Naive B cell (primary cell): ENCODE results near the gene ATP8B1. TPM values are rescaled to one million over a fixed set of nuclear protein-coding genes. Genes with fewer than 3 reads are reported as not detected.

Experiments used
- ATAC-seq, 2 donors: fragments of 150-1000 bp; cut with Tn5 transposase; 2 replicates each; pipeline ENCODE4 v1.10.0; 2021; ENCODE audit warnings: low read depth in 2 of 2, mild to moderate bottlenecking in 2 of 2, moderate library complexity in 2 of 2
- DNase-seq: peaks from one replicate; pipeline ENCODE4 v3.0.0; 2022
- H3K27ac Mint-ChIP-seq, 6 donors: one replicate each; pipeline ENCODE4 v1.8.0; 2020 to 2022; ENCODE audit warnings: mild to moderate bottlenecking in 6 of 6, mixed read lengths in 6 of 6, moderate library complexity in 5 of 6, inconsistent platforms in 2 of 6
- H3K27me3 Mint-ChIP-seq, 3 donors: one replicate each; pipeline ENCODE4 v1.8.0; 2021 to 2022; ENCODE audit warnings: mixed read lengths in 3 of 3, mild to moderate bottlenecking in 1 of 3
- H3K36me3 Mint-ChIP-seq, 2 donors: one replicate each; pipeline ENCODE4 v1.8.0; 2020 to 2022; ENCODE audit warnings: mixed read lengths in 2 of 2, inconsistent platforms in 1 of 2, mild to moderate bottlenecking in 1 of 2
- H3K4me1 Mint-ChIP-seq, 3 donors: one replicate each; pipeline ENCODE4 v1.8.0; 2020 to 2022; ENCODE audit warnings: mixed read lengths in 3 of 3, inconsistent platforms in 1 of 3, mild to moderate bottlenecking in 1 of 3, moderate library complexity in 1 of 3
- H3K4me3 Mint-ChIP-seq, 8 donors: one replicate each; pipeline ENCODE4 v1.8.0; 2020 to 2022; ENCODE audit warnings: mild to moderate bottlenecking in 8 of 8, mixed read lengths in 8 of 8, moderate library complexity in 8 of 8, inconsistent platforms in 2 of 8
- H3K9me3 Mint-ChIP-seq, 7 donors: one replicate each; pipeline ENCODE4 v1.8.0; 2020 to 2022; ENCODE audit warnings: mixed read lengths in 7 of 7, mild to moderate bottlenecking in 5 of 7, inconsistent platforms in 2 of 7, moderate library complexity in 1 of 7
- polyA plus RNA-seq, 6 donors: library from polyadenylated mRNA; unstranded; fragments of 300-500 nt; fragmentation: Illumina TruSeq; gene quantifications; one replicate each; pipeline ENCODE4 v1.2.3, GENCODE V29; 2021; ENCODE audit warnings: low read depth in 6 of 6

The ATP8B1 gene
- polyA plus RNA-seq, 6 donors from 2014 or later, result 0.04 to 1.1 (median 0.37) TPM; not detected in 1

DNA sequence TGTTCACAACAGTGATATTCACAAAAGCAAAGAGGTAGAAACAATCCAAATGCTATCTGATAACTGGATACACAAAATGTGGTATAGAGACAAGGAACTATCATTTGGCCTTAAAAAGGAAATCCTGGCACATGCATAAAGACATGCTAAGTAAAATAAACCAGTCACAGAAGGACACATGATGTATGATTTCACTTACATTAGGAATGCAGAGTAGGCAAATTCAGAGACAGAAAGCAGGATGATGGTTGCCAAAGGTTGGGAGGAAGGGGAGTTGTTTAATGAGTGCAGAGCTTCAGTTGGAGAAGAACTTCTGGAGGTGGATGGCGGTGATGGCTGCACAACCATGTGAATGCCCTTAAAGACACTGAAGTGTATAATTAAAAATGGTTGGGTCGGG lies 38.1 kb downstream of the ATP8B1 start:
- Mint-ChIP-seq H3K9me3 (peaks cover 0 to 5% (median 0%) of the 10 kb centered on the region in 7 donors), H3K4me3 (no peak overlapping the region), H3K27ac (no peak overlapping the region), H3K4me1 (peaks cover 10 to 17% (median 10%) of the 10 kb centered on the region in 3 donors), H3K36me3 (peaks cover 5 to 22% of the 10 kb centered on the region in 2 donors), H3K27me3 (no peaks in the 10 kb centered on the region)
- ATAC-seq (no peak), DNase-seq (no peak)

DNA sequence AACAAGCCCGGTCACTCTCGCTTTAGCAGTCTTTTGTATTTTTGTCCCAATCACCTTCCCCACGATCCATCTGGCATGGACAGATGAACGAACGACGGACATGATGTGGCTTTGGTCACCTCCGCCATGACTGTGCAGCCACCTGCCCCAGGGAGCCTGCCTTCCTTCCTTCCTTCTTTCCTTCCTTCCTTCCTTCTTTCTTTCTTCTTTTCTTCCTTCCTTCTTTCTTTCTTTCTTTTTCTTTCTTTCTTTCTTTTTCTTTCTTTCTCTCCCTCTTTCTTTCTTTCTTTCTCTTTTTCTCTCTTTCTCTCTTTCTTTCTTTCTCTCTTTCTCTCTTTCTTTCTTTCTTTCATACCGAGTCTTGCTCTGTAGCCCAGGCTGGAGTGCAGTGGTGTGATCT lies 39.0 kb downstream of the ATP8B1 start:
- H3K27me3 Mint-ChIP-seq, result no peaks in the 10 kb centered on the region
- H3K4me1 Mint-ChIP-seq, result peaks cover 10 to 14% (median 10%) of the 10 kb centered on the region in 3 donors
- H3K9me3 Mint-ChIP-seq, result peaks cover 0 to 5% (median 0%) of the 10 kb centered on the region in 7 donors
- peak overlapping the region in 1 of 6 donors; percentile 97 for H3K27ac Mint-ChIP-seq
- H3K4me3 Mint-ChIP-seq, result peak overlapping the region in 1 of 8 donors; percentile 29
- DNase-seq (no peak), ATAC-seq (no peak)
- H3K36me3 Mint-ChIP-seq, result peaks cover 5 to 22% of the 10 kb centered on the region in 2 donors

DNA sequence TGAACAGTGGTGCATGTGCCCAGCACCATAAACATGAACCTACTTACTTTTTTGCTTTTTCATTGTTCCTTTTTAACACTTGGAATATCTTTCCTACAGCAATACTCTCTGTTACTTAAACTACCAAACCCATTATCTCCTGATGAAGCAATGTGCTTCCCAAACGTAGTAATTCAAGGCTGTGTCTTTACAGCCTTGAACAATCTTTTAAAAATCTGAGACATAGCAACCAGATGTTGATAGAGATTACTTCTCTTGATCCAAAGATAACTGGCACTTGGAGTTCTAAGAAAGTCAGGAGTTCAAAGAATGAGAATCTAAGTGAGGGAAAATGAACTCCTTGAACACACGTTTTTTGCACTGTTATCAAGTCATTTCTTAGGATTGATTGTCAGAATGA lies 40.4 kb downstream of the ATP8B1 start:
- no peak overlapping the region for H3K27ac Mint-ChIP-seq
- ATAC-seq (no peak), DNase-seq (no peak)
- H3K36me3 Mint-ChIP-seq, result peaks cover 5 to 22% of the 10 kb centered on the region in 2 donors
- H3K4me1 Mint-ChIP-seq, result peaks cover 10 to 12% (median 10%) of the 10 kb centered on the region in 3 donors
- no peak overlapping the region for H3K4me3 Mint-ChIP-seq
- peaks cover 0 to 5% (median 0%) of the 10 kb centered on the region in 7 donors for H3K9me3 Mint-ChIP-seq
- H3K27me3 Mint-ChIP-seq, result no peaks in the 10 kb centered on the region

DNA sequence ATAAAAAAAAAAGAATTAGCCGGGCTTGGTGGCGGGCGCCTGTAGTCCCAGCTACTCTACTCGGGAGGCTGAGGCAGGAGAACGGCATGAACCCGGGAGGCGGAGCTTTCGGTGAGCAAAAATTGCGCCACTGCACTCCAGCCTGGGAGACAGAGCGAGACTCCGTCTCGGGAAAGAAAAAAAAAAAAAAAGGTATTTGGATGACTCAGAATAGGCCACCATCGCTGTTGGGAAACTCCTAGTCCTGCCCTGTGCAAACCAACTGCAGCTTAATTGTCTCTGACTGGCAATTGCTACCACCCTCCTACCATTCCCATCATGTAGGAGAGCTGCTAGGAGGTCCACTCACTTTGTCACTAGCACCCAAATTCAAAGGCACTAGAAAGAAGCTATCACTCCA lies 43.5 kb downstream of the ATP8B1 start:
- peaks cover 6 to 16% (median 12%) of the 10 kb centered on the region in 3 donors for H3K4me1 Mint-ChIP-seq
- H3K27me3 Mint-ChIP-seq, result no peaks in the 10 kb centered on the region
- H3K9me3 Mint-ChIP-seq, result peaks cover 0 to 5% (median 0%) of the 10 kb centered on the region in 7 donors
- DNase-seq (no peak), ATAC-seq (no peak)
- H3K36me3 Mint-ChIP-seq, result peaks cover 0 to 9% of the 10 kb centered on the region in 2 donors
- H3K27ac Mint-ChIP-seq, result no peak overlapping the region
- H3K4me3 Mint-ChIP-seq, result no peak overlapping the region

DNA sequence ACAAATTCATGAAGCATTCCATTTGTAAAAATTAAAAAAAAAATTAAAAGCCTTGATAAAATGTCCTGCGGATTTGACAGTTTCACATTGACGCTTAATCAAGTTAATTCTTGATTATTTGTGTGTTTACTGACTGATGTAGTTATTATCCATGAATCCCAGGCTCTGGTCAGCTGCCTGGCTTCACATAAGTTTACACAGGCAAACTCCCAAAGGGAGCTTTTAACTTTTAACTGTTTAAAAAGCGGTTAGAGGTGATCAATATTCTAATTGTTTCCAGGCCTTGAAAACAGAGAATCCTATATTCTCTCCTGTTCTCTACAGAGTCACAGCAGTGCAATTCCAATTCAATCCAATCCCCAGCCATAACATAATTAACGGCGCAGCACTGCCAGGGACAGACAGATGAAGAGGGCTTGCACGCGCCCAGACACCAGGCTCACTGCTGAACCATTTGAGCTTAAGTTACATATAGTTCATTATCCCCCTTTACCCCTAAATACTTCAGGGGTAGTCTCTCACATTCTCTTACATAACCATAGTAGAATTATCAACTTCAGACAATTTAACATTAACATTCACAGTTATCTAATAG lies 47.5 kb downstream of the ATP8B1 start:
- H3K4me3 Mint-ChIP-seq, result no peak overlapping the region
- no peaks in the 10 kb centered on the region for H3K27me3 Mint-ChIP-seq
- DNase-seq (no peak), ATAC-seq (no peak)
- H3K4me1 Mint-ChIP-seq, result peaks cover 7 to 21% (median 10%) of the 10 kb centered on the region in 3 donors
- H3K9me3 Mint-ChIP-seq, result no peaks in the 10 kb centered on the region
- H3K36me3 Mint-ChIP-seq, result no peaks in the 10 kb centered on the region
- peak overlapping the region in 1 of 6 donors; percentile 66 for H3K27ac Mint-ChIP-seq

DNA sequence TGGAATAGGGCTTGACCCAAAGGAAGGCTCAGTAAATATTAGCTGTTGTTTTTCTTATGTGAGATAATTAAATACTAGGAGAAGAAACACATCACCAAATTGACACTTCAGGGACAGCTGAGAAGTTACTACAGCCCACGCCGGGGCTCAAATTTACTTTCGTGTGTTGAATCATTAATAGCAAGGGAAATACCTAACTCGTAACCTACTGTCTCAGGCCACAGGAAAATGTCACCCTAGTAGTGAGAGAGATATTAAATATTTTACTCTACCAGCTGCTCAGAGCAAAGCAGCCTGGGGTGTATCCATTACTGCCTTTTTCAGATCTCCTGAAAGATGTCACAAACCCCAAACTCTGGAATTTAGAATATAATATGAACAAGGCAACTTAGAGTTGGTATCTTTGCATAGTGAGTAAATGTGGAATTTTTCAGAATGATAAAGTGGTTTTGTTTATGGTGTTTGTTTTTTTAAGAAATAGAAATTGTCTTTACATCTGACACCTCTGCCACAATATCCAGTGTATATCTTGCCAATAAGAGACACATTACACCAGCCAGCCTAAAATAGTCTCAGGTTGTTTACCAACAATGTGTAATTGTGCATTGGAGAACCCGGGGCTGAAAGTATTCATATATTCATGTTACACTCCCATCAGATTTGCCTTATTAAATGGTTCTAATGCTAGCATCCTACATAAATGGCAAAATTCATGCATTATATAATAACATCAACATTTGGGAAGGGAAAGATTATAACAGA lies 48.4 kb downstream of the ATP8B1 start:
- peaks cover 7 to 21% (median 10%) of the 10 kb centered on the region in 3 donors for H3K4me1 Mint-ChIP-seq
- no peaks in the 10 kb centered on the region for H3K36me3 Mint-ChIP-seq
- H3K9me3 Mint-ChIP-seq, result no peaks in the 10 kb centered on the region
- ATAC-seq (no peak), DNase-seq (no peak)
- H3K27ac Mint-ChIP-seq, result no peak overlapping the region
- H3K27me3 Mint-ChIP-seq, result no peaks in the 10 kb centered on the region
- H3K4me3 Mint-ChIP-seq, result no peak overlapping the region

DNA sequence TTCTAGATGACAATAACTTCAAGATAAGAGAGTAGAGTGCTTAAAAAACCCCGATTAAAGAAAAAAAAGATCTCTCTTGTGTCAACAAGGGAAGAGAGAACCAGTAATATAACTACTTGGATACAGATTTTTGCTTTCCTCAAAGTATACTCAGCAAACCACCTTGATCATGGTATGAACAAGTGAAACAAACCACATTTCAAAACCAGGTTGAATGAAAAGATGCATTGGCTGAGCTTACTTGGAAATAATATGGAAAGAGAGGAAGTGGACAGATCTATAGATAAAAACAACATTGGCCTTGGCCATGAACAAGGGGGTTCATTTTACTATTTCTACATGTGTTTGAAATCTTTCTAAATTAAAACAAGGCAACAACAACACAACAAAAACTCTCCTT lies 50.1 kb downstream of the ATP8B1 start:
- no peak for ATAC-seq
- Mint-ChIP-seq H3K4me3 (no peak overlapping the region), H3K27me3 (no peaks in the 10 kb centered on the region), H3K4me1 (peaks cover 18 to 37% (median 26%) of the 10 kb centered on the region in 3 donors), H3K36me3 (no peaks in the 10 kb centered on the region), H3K9me3 (no peaks in the 10 kb centered on the region), H3K27ac (no peak overlapping the region)
- DNase-seq, result no peak

DNA sequence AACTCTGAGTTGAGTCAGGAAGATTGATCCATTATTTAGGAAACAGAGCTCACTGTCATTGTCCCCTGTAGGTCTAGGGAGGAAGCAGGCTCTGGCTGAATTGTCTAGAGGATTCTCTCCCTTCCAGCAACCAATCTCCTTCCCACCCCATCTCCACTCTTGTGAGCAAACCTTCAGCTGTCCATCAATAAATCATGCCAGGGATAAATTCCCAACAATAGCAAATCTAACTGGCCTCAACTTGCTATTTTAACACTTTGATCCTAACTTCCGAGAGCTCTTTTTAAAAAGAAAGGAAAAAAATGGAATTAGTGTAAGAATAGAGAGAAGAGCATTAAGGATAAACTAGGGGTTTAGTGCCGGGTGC lies 53.5 kb downstream of the ATP8B1 start:
- Mint-ChIP-seq H3K4me1 (peaks cover 21 to 43% (median 41%) of the 10 kb centered on the region in 3 donors), H3K9me3 (no peaks in the 10 kb centered on the region), H3K36me3 (no peaks in the 10 kb centered on the region), H3K27me3 (no peaks in the 10 kb centered on the region), H3K27ac (peak overlapping the region in 1 of 6 donors; percentile 3), H3K4me3 (no peak overlapping the region)
- DNase-seq (no peak), ATAC-seq (no peak)

DNA sequence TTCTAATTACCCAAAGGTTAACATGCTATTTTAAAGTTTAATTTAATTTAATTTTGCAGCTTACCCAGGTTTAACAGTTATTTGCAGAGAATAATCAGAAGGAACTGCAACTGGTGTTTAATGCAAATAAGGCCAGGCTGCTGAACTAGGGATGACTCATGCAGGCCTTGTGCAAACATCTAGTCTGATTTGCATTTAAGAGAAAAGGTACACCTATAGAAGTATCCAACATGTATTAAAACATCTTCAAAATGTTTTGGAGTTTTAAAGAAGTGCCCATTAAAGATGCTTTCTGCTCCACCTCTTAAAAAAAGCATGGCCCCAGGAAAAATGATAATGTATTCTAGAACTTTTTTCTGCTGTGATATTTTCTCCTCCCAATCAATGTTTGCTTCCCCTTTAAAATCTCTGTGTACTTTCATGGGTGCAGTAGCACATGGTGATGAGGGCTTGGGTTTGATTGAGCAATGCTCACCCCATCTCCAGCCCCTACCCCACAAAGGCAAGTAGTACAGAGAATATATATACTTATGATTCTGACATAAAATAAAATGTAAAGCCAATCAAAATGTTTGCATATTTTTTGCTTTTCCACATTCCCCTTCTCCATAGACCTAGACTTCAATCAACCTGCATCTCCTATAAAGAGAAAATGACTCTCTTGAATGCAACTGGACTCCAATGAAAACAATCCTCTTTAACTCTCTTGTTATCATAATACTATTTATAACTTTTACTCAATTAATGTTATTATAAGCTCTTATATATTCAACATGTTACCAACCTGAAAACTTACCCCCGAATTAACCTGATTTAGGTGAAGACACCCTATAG lies 54.1 kb downstream of the ATP8B1 start:
- Mint-ChIP-seq H3K27ac (peak overlapping the region in 2 of 6 donors; percentile 45 to 49), H3K27me3 (no peaks in the 10 kb centered on the region), H3K4me3 (peak overlapping the region in 3 of 8 donors; percentile 4 to 35 (median 16)), H3K4me1 (peaks cover 21 to 45% (median 41%) of the 10 kb centered on the region in 3 donors), H3K36me3 (no peaks in the 10 kb centered on the region), H3K9me3 (no peaks in the 10 kb centered on the region)
- DNase-seq (peak; percentile 4), ATAC-seq (peak; percentile 63 to 75)

DNA sequence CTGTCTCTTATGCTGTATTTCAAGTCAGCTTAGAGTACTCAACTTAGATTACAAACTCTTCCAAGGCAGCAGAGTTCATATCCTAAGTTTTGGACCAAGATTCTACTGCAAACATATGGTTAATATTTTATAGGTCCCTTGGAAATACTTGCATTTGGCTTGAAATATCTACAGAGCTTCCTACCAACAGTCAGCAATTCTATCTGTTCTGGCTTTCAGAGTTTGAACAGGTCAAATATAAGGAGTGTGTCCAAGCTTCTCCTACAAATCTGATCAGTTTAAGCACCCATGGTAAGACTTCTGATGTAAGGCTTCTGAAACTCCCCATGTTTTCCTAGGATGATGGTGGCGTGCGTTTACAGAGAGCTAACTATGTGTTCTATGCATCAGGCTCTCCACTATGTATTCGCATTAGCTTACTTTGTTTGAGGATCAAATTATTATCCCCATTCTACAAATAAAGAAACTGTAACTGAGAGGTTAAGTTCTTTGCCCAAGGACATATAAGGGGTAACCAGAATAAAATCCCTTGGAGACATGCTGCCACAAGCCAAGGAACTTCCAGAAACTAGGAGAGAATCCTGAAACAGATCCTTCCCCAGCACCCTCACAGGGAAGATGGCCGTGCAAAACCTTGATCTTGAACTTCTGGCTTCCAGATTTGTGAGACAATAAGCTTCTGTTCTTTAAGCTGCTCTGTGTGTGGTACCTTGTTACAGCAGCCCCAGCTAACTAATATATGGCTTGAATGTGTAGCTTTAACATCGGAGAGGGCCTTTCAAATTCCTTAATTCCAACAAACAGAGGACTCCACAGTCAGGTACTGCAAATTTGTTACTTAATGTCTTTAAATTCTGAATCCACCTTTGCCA lies 55.1 kb downstream of the ATP8B1 start:
- DNase-seq (no peak), ATAC-seq (no peak)
- peak overlapping the region in 4 of 6 donors; percentile 6 to 80 (median 47) for H3K27ac Mint-ChIP-seq
- peak overlapping the region in 1 of 8 donors; percentile 4 for H3K4me3 Mint-ChIP-seq
- peaks cover 26 to 53% (median 46%) of the 10 kb centered on the region in 3 donors for H3K4me1 Mint-ChIP-seq
- no peaks in the 10 kb centered on the region for H3K27me3 Mint-ChIP-seq
- no peaks in the 10 kb centered on the region for H3K9me3 Mint-ChIP-seq
- no peaks in the 10 kb centered on the region for H3K36me3 Mint-ChIP-seq

DNA sequence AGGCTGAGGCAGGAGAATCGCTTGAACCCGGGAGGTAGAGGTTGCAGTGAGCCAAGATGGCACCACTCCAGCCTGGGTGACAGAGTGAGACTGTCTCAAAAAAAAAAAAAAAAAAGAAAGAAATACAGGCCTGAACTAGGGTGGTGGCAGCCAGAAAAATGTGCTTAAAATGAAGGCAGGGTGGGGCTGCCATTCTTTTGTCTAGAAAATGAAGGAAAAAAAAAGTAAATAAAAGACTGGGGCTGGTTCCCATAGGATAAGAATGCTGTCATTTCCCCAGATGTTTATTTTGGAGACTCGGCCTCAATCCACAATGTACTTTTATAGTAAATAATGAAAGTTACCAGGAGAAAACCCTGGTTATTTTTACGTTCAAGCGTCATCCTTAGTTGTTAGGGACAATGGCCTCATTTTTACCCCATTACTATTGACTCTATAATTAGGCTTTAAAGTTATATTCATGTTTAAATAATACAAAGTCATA lies 58.9 kb downstream of the ATP8B1 start:
- peaks cover 0 to 4% (median 0%) of the 10 kb centered on the region in 7 donors for H3K9me3 Mint-ChIP-seq
- H3K4me1 Mint-ChIP-seq, result peaks cover 24 to 42% (median 29%) of the 10 kb centered on the region in 3 donors
- H3K36me3 Mint-ChIP-seq, result peaks cover 0 to 4% of the 10 kb centered on the region in 2 donors
- peak overlapping the region in 1 of 6 donors; percentile 28 for H3K27ac Mint-ChIP-seq
- H3K4me3 Mint-ChIP-seq, result no peak overlapping the region
- DNase-seq (no peak), ATAC-seq (no peak)
- no peaks in the 10 kb centered on the region for H3K27me3 Mint-ChIP-seq

DNA sequence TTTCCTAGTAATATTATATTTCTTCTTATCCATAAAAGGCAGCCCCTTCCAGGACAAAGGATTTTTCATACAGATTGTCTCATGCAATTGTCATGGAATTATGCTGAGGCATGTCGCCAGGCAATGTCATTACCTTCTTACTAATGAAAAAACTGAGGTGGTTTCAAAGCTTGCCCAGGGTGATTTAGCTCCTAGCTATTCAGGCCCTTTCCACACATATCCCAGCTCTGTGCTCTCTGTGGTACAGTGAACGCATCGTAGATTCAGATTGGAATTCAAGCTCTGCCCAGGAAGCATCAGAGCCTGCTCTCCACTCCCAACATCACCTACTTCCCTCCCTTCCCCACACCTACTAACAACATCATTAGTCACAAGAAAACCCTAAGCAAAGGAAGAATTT lies 60.1 kb downstream of the ATP8B1 start:
- H3K9me3 Mint-ChIP-seq, result peaks cover 0 to 4% (median 0%) of the 10 kb centered on the region in 7 donors
- peaks cover 19 to 31% (median 22%) of the 10 kb centered on the region in 3 donors for H3K4me1 Mint-ChIP-seq
- DNase-seq (no peak), ATAC-seq (no peak)
- H3K27me3 Mint-ChIP-seq, result no peaks in the 10 kb centered on the region
- H3K4me3 Mint-ChIP-seq, result peak overlapping the region in 1 of 8 donors; percentile 51
- H3K27ac Mint-ChIP-seq, result peak overlapping the region in 4 of 6 donors; percentile 28 to 93 (median 58)
- peaks cover under 1 to 16% of the 10 kb centered on the region in 2 donors for H3K36me3 Mint-ChIP-seq
